HepG2 (cell line): ENCODE data around the gene UBXN6. TPM values are rescaled to one million over a fixed set of nuclear protein-coding genes. Genes with fewer than 3 reads are reported as not detected.
A peak's percentile ranks its signal among the peaks of the same experiment; 100 is the strongest.

Experiments
- ATAC-seq: fragments of 200-7000 bp; cut with Tn5 transposase; 3 replicates; pipeline ENCODE4 v1.9.1; 2020; ENCODE audit warnings: mild to moderate bottlenecking, moderate library complexity
- BruUV-seq: library from RNA; stranded (reverse); fragments of 400-500 nt; replicated peaks from 2 replicates; lab custom pipeline; 2021; lab: Mats Ljungman, UMichigan
- CTCF ChIA-PET: fragments of 300-600 bp; formaldehyde crosslinking; extraction: SDS; loops from one replicate; lab custom pipeline; 2021; ENCODE audit warnings: low total read pairs, inconsistent platforms, low intra/inter-chr PET ratio; lab: Yijun Ruan, JAX
- POLR2A ChIA-PET: fragments of 350-600 bp; sonication (Branson Sonifier 250); formaldehyde crosslinking; loops from one replicate; lab custom pipeline; 2020; ENCODE audit warnings: antibody characterized with exemption, inconsistent platforms; lab: Yijun Ruan, JAX
- DNase-seq: peaks from one replicate; pipeline ENCODE4 v3.0.0-alpha.2; 2015; ENCODE audit warnings: low spot score
- FAIRE-seq: peaks from 3 replicates; lab custom pipeline; 2011; peaks lifted over from hg19 to GRCh38; lab: Jason Lieb, UNC
- H2AFZ ChIP-seq: one replicate; pipeline ENCODE4 v1.6.1; 2011; ENCODE audit warnings: low read length, inconsistent platforms
- H3K27ac ChIP-seq: fragments of 300-600 bp; 3 replicates; pipeline ENCODE4 v1.8.0; 2011; ENCODE audit warnings: mixed run types, mild to moderate bottlenecking, mixed read lengths, low read length, inconsistent platforms; ENCODE audit not compliant: insufficient read depth; ENCODE audit errors: extremely low read length
- H3K27me3 ChIP-seq, 2 experiments: fragments of 200-600 bp in 1 of 2; 2 replicates in 1 of 2; 3 replicates in 1 of 2; pipeline versions ENCODE4 v1.6.0 to v1.8.0; 2011; ENCODE audit warnings: low read length in 2 of 2, mild to moderate bottlenecking in 2 of 2, moderate library complexity in 2 of 2, inconsistent platforms in 1 of 2; ENCODE audit not compliant: insufficient read depth in 2 of 2, control insufficient read depth in 1 of 2
- H3K36me3 ChIP-seq, 2 experiments: fragments of 200-600 bp in 1 of 2; replicated peaks in 1 of 2; 2 replicates in 1 of 2; 3 replicates in 1 of 2; pipeline versions ENCODE4 v1.5.1 to v1.8.0; 2011; ENCODE audit warnings: low read length in 2 of 2, inconsistent platforms in 1 of 2; ENCODE audit not compliant: insufficient read depth in 2 of 2, control insufficient read depth in 1 of 2
- H3K4me1 ChIP-seq: 2 replicates; pipeline ENCODE4 v1.5.1; 2012; ENCODE audit warnings: low read length, inconsistent platforms; ENCODE audit not compliant: insufficient read depth
- H3K4me2 ChIP-seq: 2 replicates; pipeline ENCODE4 v1.6.0; 2011; ENCODE audit warnings: low read depth, low read length, inconsistent platforms
- H3K4me3 ChIP-seq, 3 experiments: fragments of 200-600 bp in 1 of 3; sonication (generic), shearing (Covaris generic) in 1 of 3; replicated peaks in 1 of 3; 2 replicates each; pipeline ENCODE4 v1.5.1; 2011 to 2016; ENCODE audit warnings: low read length in 3 of 3, inconsistent platforms in 2 of 3, low read depth in 2 of 3, mild to moderate bottlenecking in 2 of 3, control low read depth in 1 of 3, mixed read lengths in 1 of 3; ENCODE audit not compliant: insufficient read depth in 1 of 3
- H3K79me2 ChIP-seq: one replicate; pipeline ENCODE4 v1.6.1; 2011; ENCODE audit warnings: low read length, inconsistent platforms; ENCODE audit not compliant: insufficient read depth
- H3K9ac ChIP-seq: 2 replicates; pipeline ENCODE4 v1.6.0; 2011; ENCODE audit warnings: mild to moderate bottlenecking, low read depth, low read length, inconsistent platforms; ENCODE audit not compliant: insufficient read depth
- H3K9me3 ChIP-seq: 2 replicates; pipeline ENCODE4 v1.5.1; 2012; ENCODE audit warnings: mild to moderate bottlenecking, low read length
- H4K20me1 ChIP-seq: 2 replicates; pipeline ENCODE4 v1.6.0; 2011; ENCODE audit warnings: inconsistent platforms, mild to moderate bottlenecking, low read length, moderate library complexity; ENCODE audit not compliant: insufficient read depth
- AHDC1 ChIP-seq: sonication (generic); formaldehyde crosslinking; IDR thresholded peaks from 2 replicates; pipeline ENCODE4 v1.5.1; 2020; ENCODE audit warnings: mild to moderate bottlenecking, missing genetic modification reagents, borderline replicate concordance
- NFATC3 ChIP-seq: sonication (generic); formaldehyde crosslinking; IDR thresholded peaks from 2 replicates; pipeline ENCODE4 v1.5.1; 2020; ENCODE audit warnings: mild to moderate bottlenecking, missing genetic modification reagents
- RBFOX2 ChIP-seq: fragments of 200-400 bp; formaldehyde crosslinking; IDR thresholded peaks from 2 replicates; pipeline ENCODE4 v1.6.1; 2017; ENCODE audit warnings: low read depth, mild to moderate bottlenecking, low read length
- WGBS: methylation state at CpG from one replicate; pipeline ENCODE4 v1.1.6; 2017; ENCODE audit warnings: low lambda C conversion rate; 5-methylcytosine and 5-hydroxymethylcytosine counted together
- in situ Hi-C: cut with HindIII; loops from 2 replicates; pipeline ENCODE4 v1.10.0; 2017; ENCODE audit warnings: low pct_unique_long_range_greater_than_20kb; ENCODE audit not compliant: extremely low pct_ligation_motif_present
- intact Hi-C: fragments of 100-400 bp; cut with micrococcal nuclease; formaldehyde crosslinking; loops from one replicate; pipeline ENCODE4 v1.10.0; 2022; ENCODE audit not compliant: unreplicated experiment
- polyA plus RNA-seq, 8 experiments: library from polyadenylated mRNA; depleted of rRNA in 3 of 8; stranded (reverse) in 7 of 8; unstranded in 1 of 8; fragments of >200 nt; fragmentation: Illumina TruSeq in 4 of 8; extraction: Trizol in 4 of 8; gene quantifications; 2 replicates each; pipeline versions ENCODE4 v1.2.1 to v1.2.3, GENCODE V29; 2011 to 2016; ENCODE audit warnings: low read depth in 4 of 8, missing spikeins in 1 of 8, mixed read lengths in 1 of 8; ENCODE audit not compliant: insufficient read depth in 1 of 8
- total RNA-seq, 5 experiments: library from RNA; depleted of rRNA; stranded (reverse); fragments of >200 nt; fragmentation: Illumina TruSeq; extraction: Trizol; gene quantifications; 2 replicates each; pipeline ENCODE4 v1.2.3, GENCODE V29; 2016; ENCODE audit warnings: low read depth in 1 of 5

UBXN6 gene
- total and polyA plus RNA-seq, 2 of the 13 experiments (the other 11 are each of a cell fraction or from before 2014, with no cell fraction given): 34.9 to 35.5 TPM

- no peak overlapping the region for H2AFZ ChIP-seq
- H3K36me3 ChIP-seq: peaks cover 11 to 31% of the 10 kb centered on the region in 2 experiments; a peak in 4 of 5 replicates
- no peak overlapping the region for H3K4me3 ChIP-seq
- H3K4me2 ChIP-seq: no peak overlapping the region
- no peaks in the 10 kb centered on the region for H3K9me3 ChIP-seq
- ATAC-seq: no peak
- WGBS: 94% methylated on average over 15 of the region's 25 CpGs
- no peaks in the 10 kb centered on the region for H3K79me2 ChIP-seq
- in situ Hi-C loops (no loop called here), intact Hi-C loops (no loop called here)
- DNase-seq: no peak
- FAIRE-seq: no peak
- no TSS peak for BruUV-seq
- no peaks in the 10 kb centered on the region for H3K27me3 ChIP-seq
- H3K27ac ChIP-seq: no peak overlapping the region
- H3K9ac ChIP-seq: no peak overlapping the region
- ChIA-PET CTCF (no interaction called here), POLR2A (no interaction called here)
- TF ChIP-seq NFATC3: no peak
- TF ChIP-seq RBFOX2: peak; percentile 46; the same call in 1 of the 2 replicates
- TF ChIP-seq AHDC1 (CRISPR knock-in tag): no peak
- H3K4me1 ChIP-seq: no peaks in the 10 kb centered on the region
- no peaks in the 10 kb centered on the region for H4K20me1 ChIP-seq
Measured at GRCh38 chr19:4501691-4502090, 44.1 kb upstream of the UBXN6 start.
